ENCODE data around the gene XPNPEP3.

XPNPEP3 gene

GRCh38 chr22:40889116-40889515, 32.2 kb downstream of the XPNPEP3 start:
- H3K4me3 ChIP-seq (ENCODE audit: low read depth, low read length) = no peak overlapping the region
- POLR2A ChIA-PET = no interaction called here
- CTCF ChIA-PET = interaction anchor here (2.1 kb wide), 1 partner anchor 10 kb away, joined by 14 read pairs; no protein-coding TSS in a partner anchor
- TF ChIP-seq CTCF (IDR thresholded peaks at IDR 0.05; ENCODE audit: insufficient read depth, low read length, missing control alignments) = no peak
- no peak for DNase-seq (ENCODE audit: low read depth, low spot score)

DNA sequence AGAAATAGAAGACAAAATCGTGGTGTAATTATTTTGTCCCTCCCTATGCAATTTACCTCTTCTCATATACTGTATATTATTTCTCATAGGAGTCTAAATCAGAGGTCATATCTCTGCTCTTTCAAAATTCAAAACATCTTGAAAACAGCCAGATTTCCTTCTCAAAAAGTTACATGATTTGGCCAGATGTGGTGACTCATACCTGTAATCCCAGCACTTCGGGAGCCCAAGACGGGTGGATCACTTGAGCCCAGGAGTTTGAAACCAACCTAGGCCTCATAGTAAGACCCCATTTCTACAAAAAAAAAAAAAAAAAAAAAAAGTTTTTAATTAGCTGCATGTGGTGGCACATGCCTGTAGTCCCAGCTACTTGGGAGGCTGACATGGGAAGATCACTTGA, 33.9 kb downstream of the XPNPEP3 start:
- DNase-seq (ENCODE audit: low read depth, low spot score) = no peak
- no peak overlapping the region for H3K4me3 ChIP-seq (ENCODE audit: low read depth, low read length)
- no peak for TF ChIP-seq CTCF (IDR thresholded peaks at IDR 0.05; ENCODE audit: insufficient read depth, low read length, missing control alignments)
- POLR2A ChIA-PET = no interaction called here
- CTCF ChIA-PET = interaction anchor here (2.1 to 2.9 kb wide), 2 partner anchors 9 kb away, joined by 6 to 14 read pairs; no protein-coding TSS in a partner anchor

GRCh38 chr22:40894417-40894816, 37.5 kb downstream of the XPNPEP3 start:
- no peak overlapping the region for H3K4me3 ChIP-seq (ENCODE audit: low read depth, low read length)
- no peak for TF ChIP-seq CTCF (IDR thresholded peaks at IDR 0.05; ENCODE audit: insufficient read depth, low read length, missing control alignments)
- no peak for DNase-seq (ENCODE audit: low read depth, low spot score)
- CTCF ChIA-PET = interaction anchor here (0.7 to 1.5 kb wide), 4 partner anchors 16 to 458 kb away, joined by 3 to 5 read pairs (median 4); no protein-coding TSS in a partner anchor
- POLR2A ChIA-PET = no interaction called here

GRCh38 chr22:40898850-40899357, 42.0 kb downstream of the XPNPEP3 start:
- ChIA-PET POLR2A (no interaction called here), CTCF (interaction anchor here (0.8 to 4.0 kb wide), 46 partner anchors 9 to 551 kb away, joined by 3 to 40 read pairs (median 5); partner anchors contain the start of genes ST13 and XPNPEP3)
- TF ChIP-seq CTCF (IDR thresholded peaks at IDR 0.05; ENCODE audit: insufficient read depth, low read length, missing control alignments) = peak; percentile 40
- no peak overlapping the region for H3K4me3 ChIP-seq (ENCODE audit: low read depth, low read length)
- no peak for DNase-seq (ENCODE audit: low read depth, low spot score)

GRCh38 chr22:40904101-40904500, 47.2 kb downstream of the XPNPEP3 start:
- POLR2A ChIA-PET = no interaction called here
- CTCF ChIA-PET = interaction anchor here (0.8 to 2.7 kb wide), 2 partner anchors 10 to 19 kb away, joined by 3 to 13 read pairs; no protein-coding TSS in a partner anchor
- TF ChIP-seq CTCF (IDR thresholded peaks at IDR 0.05; ENCODE audit: insufficient read depth, low read length, missing control alignments) = no peak
- no peak for DNase-seq (ENCODE audit: low read depth, low spot score)
- no peak overlapping the region for H3K4me3 ChIP-seq (ENCODE audit: low read depth, low read length)

GRCh38 chr22:40908895-40909294, 51.9 kb downstream of the XPNPEP3 start:
- ChIA-PET CTCF (interaction anchor here (3.5 to 8.7 kb wide), 2 partner anchors 9 to 14 kb away, joined by 29 to 85 read pairs; no protein-coding TSS in a partner anchor), POLR2A (no interaction called here)
- H3K4me3 ChIP-seq (ENCODE audit: low read depth, low read length) = no peak overlapping the region
- TF ChIP-seq CTCF (IDR thresholded peaks at IDR 0.05; ENCODE audit: insufficient read depth, low read length, missing control alignments) = no peak
- no peak for DNase-seq (ENCODE audit: low read depth, low spot score)
